SK-N-MC (cell line): ENCODE measurements around the gene SPATA45.

Experiments used
- DNase-seq: peaks from one replicate; pipeline ENCODE4 v3.0.0-alpha.2; 2011; ENCODE audit warnings: low read depth, low spot score
- H3K27ac ChIP-seq: fragments of 200-600 bp; sonication (generic); 2 replicates; pipeline ENCODE4 v1.5.1; 2016; ENCODE audit warnings: mixed run types
- H3K36me3 ChIP-seq: fragments of 200-600 bp; sonication (generic); 2 replicates; pipeline ENCODE4 v1.6.1; 2017; ENCODE audit warnings: antibody characterized with exemption, low read length, mixed read lengths; ENCODE audit not compliant: insufficient read depth
- H3K4me3 ChIP-seq: fragments of 200-600 bp; sonication (generic); 2 replicates; pipeline ENCODE4 v1.5.1; 2016
- H3K9ac ChIP-seq: fragments of 200-600 bp; sonication (generic); 2 replicates; pipeline ENCODE4 v1.8.0; 2017; ENCODE audit warnings: mixed run types, mixed read lengths; ENCODE audit not compliant: insufficient read length
- H3K9me3 ChIP-seq: fragments of 200-600 bp; sonication (generic); 2 replicates; pipeline ENCODE4 v1.6.1; 2017; ENCODE audit warnings: low read depth, mild to moderate bottlenecking, antibody characterized with exemption, low read length, moderate library complexity, mixed read lengths
- EZH2 ChIP-seq: fragments of 200-600 bp; sonication (generic); IDR thresholded peaks from one replicate; pipeline ENCODE4 v1.6.1; 2017; ENCODE audit warnings: antibody characterized with exemption
- FOXP2 ChIP-seq: optimal IDR thresholded peaks from 2 replicates; pipeline ENCODE3; 2011; ENCODE audit warnings: mild to moderate bottlenecking, moderate library complexity; ENCODE audit not compliant: insufficient read depth; ENCODE audit errors: extremely low read length, control extremely low read depth
- POLR2AphosphoS5 ChIP-seq: IDR thresholded peaks from 2 replicates; pipeline ENCODE4 v1.6.1; 2012; ENCODE audit warnings: mild to moderate bottlenecking, low read depth, low read length, borderline replicate concordance

The SPATA45 gene

DNA sequence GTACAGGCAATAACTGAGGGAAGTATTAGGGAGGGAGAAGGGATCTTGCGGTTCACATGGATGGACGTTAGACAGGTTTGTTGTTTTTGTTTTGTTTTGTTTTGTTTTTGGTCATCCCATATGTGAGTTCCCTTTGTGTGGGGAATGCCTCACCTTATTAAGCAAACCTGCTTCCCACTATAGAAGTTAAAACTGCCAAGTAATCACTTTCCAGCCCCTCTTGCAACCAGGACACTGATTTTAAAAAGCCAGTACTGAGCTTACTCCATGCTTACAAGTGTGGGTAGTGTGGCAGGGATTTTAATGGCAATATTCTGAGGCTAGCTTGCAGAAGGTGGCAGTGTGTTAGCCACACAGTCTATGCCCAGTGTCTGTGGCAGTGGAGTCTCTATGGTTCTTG lies 26.5 kb downstream of the SPATA45 start:
- H3K27ac ChIP-seq, result no peak overlapping the region
- H3K36me3 ChIP-seq, result no peaks in the 10 kb centered on the region
- no peak overlapping the region for H3K9ac ChIP-seq
- peaks cover 8% of the 10 kb centered on the region; the same call in 1 of the 2 replicates for H3K9me3 ChIP-seq
- no peak for DNase-seq
- H3K4me3 ChIP-seq, result no peak overlapping the region
- no peak for TF ChIP-seq EZH2
- TF ChIP-seq FOXP2, result no peak

DNA sequence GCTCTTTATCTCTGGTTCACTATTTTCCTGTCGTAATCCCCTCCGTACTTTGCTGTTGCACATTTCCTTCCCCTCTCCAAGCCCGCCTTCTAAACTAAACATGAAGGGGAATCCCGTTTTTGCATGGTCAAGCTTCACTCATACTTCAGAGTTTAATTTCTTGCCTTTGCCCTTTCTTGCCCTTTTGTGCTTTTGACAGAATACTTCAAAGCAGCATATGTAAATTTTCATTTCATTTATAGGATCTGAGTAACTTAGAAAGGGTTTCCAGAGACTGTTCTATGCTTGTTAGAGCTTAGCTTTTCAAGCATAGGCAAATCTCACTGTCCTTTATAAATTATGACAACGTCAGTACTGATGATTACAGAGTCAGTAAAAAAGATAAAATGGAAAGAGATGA lies 27.7 kb downstream of the SPATA45 start:
- H3K9ac ChIP-seq, result no peak overlapping the region
- no peaks in the 10 kb centered on the region for H3K36me3 ChIP-seq
- no peak overlapping the region for H3K27ac ChIP-seq
- H3K4me3 ChIP-seq, result no peak overlapping the region
- H3K9me3 ChIP-seq, result no peaks in the 10 kb centered on the region
- DNase-seq, result no peak
- TF ChIP-seq EZH2 (no peak), POLR2AphosphoS5 (no peak), FOXP2 (no peak)

DNA sequence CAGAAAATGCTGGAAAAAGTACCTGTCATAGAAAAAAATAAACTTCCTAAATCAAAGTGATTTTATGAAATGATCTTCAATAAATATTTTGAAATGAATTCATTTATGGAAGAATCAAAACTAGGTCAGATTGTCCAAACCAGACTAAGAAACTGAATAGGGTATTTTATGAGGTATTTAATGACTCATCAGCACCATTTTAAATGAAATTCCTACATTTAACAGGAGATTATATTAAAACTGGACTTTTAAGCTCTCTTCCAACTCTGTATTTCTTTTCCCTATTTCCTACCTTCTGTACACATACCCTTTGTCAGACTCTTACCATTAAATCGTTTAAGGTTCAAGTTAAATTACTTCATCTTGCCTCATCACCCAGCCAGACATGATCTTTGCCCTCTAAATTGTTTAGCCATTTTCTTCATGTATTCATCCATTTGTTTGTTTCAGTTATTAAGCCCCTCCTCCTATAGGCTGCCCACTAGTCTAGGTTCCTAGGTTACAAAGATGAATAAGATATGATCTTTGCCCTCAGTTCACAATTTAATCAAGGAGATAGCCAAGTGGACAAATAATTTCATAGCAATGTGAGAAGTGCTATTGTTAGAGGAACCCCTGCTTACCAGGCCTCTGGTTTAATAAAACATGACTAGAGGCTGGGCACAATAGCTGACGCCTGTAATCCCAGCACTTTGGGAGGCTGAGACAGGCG lies 30.7 kb downstream of the SPATA45 start:
- Histone ChIP-seq H3K27ac (no peak overlapping the region), H3K4me3 (no peak overlapping the region), H3K36me3 (no peaks in the 10 kb centered on the region), H3K9me3 (no peaks in the 10 kb centered on the region), H3K9ac (no peak overlapping the region)
- TF ChIP-seq EZH2 (no peak), POLR2AphosphoS5 (no peak), FOXP2 (no peak)
- DNase-seq, result no peak

DNA sequence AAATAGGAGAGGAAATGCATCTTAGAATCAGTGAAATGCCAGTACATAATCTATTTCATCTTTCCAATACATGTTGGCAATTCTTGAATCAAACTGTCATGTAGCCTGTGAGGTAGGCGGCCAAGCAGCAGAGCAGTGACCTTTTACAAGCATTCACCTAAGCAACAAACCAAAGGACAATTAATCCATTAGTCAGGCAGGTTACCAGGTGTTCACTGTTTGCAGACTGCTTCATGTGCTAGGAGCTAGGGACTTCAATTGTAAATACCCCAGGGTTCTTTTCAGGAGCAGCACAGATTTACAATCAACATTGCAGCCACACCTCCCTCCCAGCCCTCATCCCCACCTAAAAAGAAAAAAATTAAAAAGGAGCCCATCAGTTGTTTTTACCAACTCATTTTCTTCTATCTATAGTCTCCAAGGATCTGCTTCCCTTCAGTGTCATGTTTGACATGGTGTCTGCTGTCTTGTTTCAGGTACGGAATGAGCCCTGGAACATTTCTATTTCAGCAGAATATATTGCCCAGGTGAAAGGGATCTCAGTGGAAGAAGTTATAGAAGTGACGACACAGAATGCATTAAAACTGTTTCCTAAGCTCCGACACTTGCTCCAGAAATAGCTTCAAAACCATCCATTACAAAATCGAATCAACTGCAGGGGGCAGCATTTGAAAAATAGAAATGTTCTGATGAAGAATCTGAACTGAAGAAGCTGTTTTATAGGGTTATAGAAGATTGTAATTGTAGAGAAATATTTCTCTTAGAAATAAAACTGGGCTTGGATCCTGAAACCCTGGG lies 32.7 kb downstream of the SPATA45 start:
- Histone ChIP-seq H3K9ac (no peak overlapping the region), H3K4me3 (no peak overlapping the region), H3K27ac (no peak overlapping the region), H3K36me3 (no peaks in the 10 kb centered on the region), H3K9me3 (no peaks in the 10 kb centered on the region)
- no peak for DNase-seq
- TF ChIP-seq POLR2AphosphoS5, result no peak
- no peak for TF ChIP-seq FOXP2
- no peak for TF ChIP-seq EZH2

DNA sequence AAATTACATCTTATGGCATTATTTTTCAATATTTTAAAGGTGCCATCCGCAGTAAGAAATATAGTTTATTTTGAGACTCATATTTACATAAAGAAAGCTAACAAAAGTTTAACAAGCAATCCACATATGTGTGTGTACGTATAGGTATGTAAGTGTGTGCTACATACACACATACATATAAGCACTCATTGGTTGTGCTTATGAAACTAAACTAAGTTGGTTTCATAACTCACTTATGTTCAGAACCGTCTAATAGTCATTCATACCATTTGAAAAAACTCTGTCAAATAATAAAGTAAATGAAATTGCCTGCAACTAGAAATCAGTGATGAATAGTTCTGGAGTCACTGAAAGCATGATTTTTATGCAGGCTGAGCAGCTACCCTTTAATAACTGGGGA lies 41.7 kb downstream of the SPATA45 start:
- H3K9ac ChIP-seq, result no peak overlapping the region
- H3K4me3 ChIP-seq, result no peak overlapping the region
- DNase-seq, result no peak
- no peaks in the 10 kb centered on the region for H3K9me3 ChIP-seq
- no peak for TF ChIP-seq POLR2AphosphoS5
- TF ChIP-seq FOXP2, result no peak
- TF ChIP-seq EZH2, result no peak
- H3K36me3 ChIP-seq, result peaks cover 12% of the 10 kb centered on the region; the same call in 1 of the 2 replicates
- H3K27ac ChIP-seq, result no peak overlapping the region

DNA sequence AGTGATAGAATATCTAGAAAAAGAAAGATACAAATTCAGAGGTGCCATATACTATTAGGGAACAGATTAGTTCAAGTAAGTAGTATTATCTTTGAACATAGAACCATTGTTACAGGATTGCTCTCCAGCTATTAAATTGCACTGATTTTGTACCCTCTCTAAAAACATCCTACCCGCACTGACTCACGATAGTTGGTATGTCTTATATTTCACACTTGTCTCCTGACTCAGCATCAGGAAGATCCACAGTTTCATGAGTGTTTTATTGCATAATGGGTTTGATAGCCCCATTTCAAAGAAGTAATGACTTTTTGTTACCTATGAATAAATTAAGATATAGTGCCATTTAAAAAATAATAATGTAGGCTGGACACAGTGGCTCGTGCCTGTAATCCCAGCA lies 49.8 kb downstream of the SPATA45 start:
- H3K9ac ChIP-seq, result no peak overlapping the region
- peaks cover 10% of the 10 kb centered on the region for H3K36me3 ChIP-seq
- no peak overlapping the region for H3K27ac ChIP-seq
- TF ChIP-seq POLR2AphosphoS5, result no peak
- no peak for TF ChIP-seq FOXP2
- TF ChIP-seq EZH2, result no peak
- DNase-seq, result no peak
- no peaks in the 10 kb centered on the region for H3K9me3 ChIP-seq
- no peak overlapping the region for H3K4me3 ChIP-seq

DNA sequence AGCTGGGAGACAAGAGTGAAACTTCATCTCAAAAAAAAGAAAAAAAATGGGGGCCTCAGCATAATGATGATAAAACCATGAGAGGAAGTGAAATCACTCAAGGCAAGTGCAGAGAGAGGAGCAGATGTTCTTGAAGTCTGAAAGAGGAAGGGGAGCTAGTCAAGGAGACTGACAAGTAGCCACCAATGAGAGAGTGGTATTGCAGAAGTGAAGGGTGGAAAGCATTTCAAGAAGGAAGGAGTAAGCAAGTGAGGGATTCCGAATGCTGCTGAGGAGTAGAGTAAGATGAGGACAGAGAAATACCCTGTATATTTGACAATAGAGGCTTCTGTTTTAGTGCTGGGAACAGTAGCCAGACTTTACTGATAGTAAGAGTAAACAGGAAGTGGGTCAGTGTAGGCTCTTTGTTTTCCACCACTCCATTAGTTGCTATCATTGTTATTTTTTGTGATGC lies 52.9 kb downstream of the SPATA45 start:
- Histone ChIP-seq H3K4me3 (no peak overlapping the region), H3K9me3 (no peaks in the 10 kb centered on the region), H3K9ac (no peak overlapping the region), H3K27ac (no peak overlapping the region), H3K36me3 (peaks cover 10% of the 10 kb centered on the region)
- no peak for DNase-seq
- TF ChIP-seq FOXP2, result no peak
- no peak for TF ChIP-seq POLR2AphosphoS5
- TF ChIP-seq EZH2, result no peak

DNA sequence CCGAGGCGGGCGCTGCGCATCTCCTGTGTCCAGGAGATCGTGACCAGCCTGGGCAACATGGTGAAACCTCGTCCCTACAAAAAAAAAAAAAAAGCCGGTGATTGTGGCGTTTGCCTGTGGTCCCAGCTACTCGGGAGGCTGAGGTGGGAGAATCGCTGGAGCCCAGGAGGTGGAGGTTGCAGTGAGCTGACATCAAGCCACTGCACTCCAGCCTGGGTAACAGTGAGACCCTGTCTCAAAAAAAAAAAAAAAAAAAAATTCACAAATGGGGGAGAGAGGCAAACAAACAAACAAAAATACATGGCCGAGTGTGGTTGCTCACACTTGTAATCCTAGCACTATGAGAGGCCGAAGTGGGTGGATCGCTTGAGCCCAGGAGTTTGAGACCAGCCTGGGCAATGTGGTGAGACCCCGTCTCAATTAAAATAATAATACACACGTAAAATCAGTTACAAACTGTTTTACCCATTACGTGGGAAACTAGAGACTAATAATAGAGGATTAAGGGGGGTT lies 55.0 kb downstream of the SPATA45 start:
- H3K27ac ChIP-seq, result no peak overlapping the region

More for the DNA sequence above, 55.0 kb downstream of the SPATA45 start:
- H3K4me3 ChIP-seq, result peak overlapping the region; percentile 99
- no peak for TF ChIP-seq EZH2
- no peak for TF ChIP-seq FOXP2
- TF ChIP-seq POLR2AphosphoS5, result no peak
- H3K9me3 ChIP-seq, result no peaks in the 10 kb centered on the region
- H3K36me3 ChIP-seq, result peaks cover 10% of the 10 kb centered on the region
- H3K9ac ChIP-seq, result peak overlapping the region; percentile 97
- no peak for DNase-seq
